ENCODE results near the gene EVC.

The EVC gene

GRCh38 chr4:5710961-5711478, at the start of gene EVC:
Gene EVC, plus strand, starts transcription at chr4:5711201. Its CDS starts 180 bp downstream, at chr4:5711381.
- DNase-seq (ENCODE audit: low spot score) (peak; percentile 59), FAIRE-seq (no peak)

- FAIRE-seq (no peak), DNase-seq (ENCODE audit: low spot score) (no peak)
Measured at GRCh38 chr4:5661237-5661636, 49.8 kb upstream of the EVC start.

GRCh38 chr4:5662555-5662954, 48.4 kb upstream of the EVC start:
- DNase-seq (ENCODE audit: low spot score) (no peak), FAIRE-seq (peak; percentile 100)

- DNase-seq (ENCODE audit: low spot score) (no peak), FAIRE-seq (no peak)
Measured at GRCh38 chr4:5664778-5665177, 46.2 kb upstream of the EVC start.

GRCh38 chr4:5666741-5667140, 44.3 kb upstream of the EVC start:
- FAIRE-seq = no peak
- no peak for DNase-seq (ENCODE audit: low spot score)

GRCh38 chr4:5676763-5677162, 34.2 kb upstream of the EVC start:
- no peak for FAIRE-seq
- no peak for DNase-seq (ENCODE audit: low spot score)

- FAIRE-seq = no peak
- DNase-seq (ENCODE audit: low spot score) = no peak
Measured at GRCh38 chr4:5678977-5679376, 32.0 kb upstream of the EVC start.

- no peak for FAIRE-seq
- no peak for DNase-seq (ENCODE audit: low spot score)
Measured at GRCh38 chr4:5683566-5683965, 27.4 kb upstream of the EVC start.

GRCh38 chr4:5685296-5685695, 25.7 kb upstream of the EVC start:
- FAIRE-seq = no peak
- no peak for DNase-seq (ENCODE audit: low spot score)

GRCh38 chr4:5686338-5686737, 24.7 kb upstream of the EVC start:
- no peak for FAIRE-seq

GRCh38 chr4:5689065-5689464, 21.9 kb upstream of the EVC start:
- no peak for DNase-seq (ENCODE audit: low spot score)
- FAIRE-seq = no peak

More at GRCh38 chr4:5686338-5686737, 24.7 kb upstream of the EVC start:
- DNase-seq (ENCODE audit: low spot score) = no peak

GRCh38 chr4:5691491-5692132, 19.4 kb upstream of the EVC start:
- no peak for DNase-seq (ENCODE audit: low spot score)

GRCh38 chr4:5693871-5694270, 17.1 kb upstream of the EVC start:
- no peak for DNase-seq (ENCODE audit: low spot score)

More at GRCh38 chr4:5691491-5692132, 19.4 kb upstream of the EVC start:
- no peak for FAIRE-seq

GRCh38 chr4:5696341-5696740, 14.7 kb upstream of the EVC start:
- FAIRE-seq = no peak

More at GRCh38 chr4:5693871-5694270, 17.1 kb upstream of the EVC start:
- FAIRE-seq = no peak

GRCh38 chr4:5700459-5700858, 10.5 kb upstream of the EVC start:
- no peak for FAIRE-seq

More at GRCh38 chr4:5696341-5696740, 14.7 kb upstream of the EVC start:
- DNase-seq (ENCODE audit: low spot score) = no peak

GRCh38 chr4:5701971-5702370, 9.0 kb upstream of the EVC start:
- no peak for FAIRE-seq

More at GRCh38 chr4:5700459-5700858, 10.5 kb upstream of the EVC start:
- DNase-seq (ENCODE audit: low spot score) = no peak

GRCh38 chr4:5703831-5704230, 7.2 kb upstream of the EVC start:
- no peak for DNase-seq (ENCODE audit: low spot score)
- no peak for FAIRE-seq

More at GRCh38 chr4:5701971-5702370, 9.0 kb upstream of the EVC start:
- no peak for DNase-seq (ENCODE audit: low spot score)

- DNase-seq (ENCODE audit: low spot score) (no peak), FAIRE-seq (no peak)
Measured at GRCh38 chr4:5704276-5704675, 6.7 kb upstream of the EVC start.

GRCh38 chr4:5705647-5706320, 5.2 kb upstream of the EVC start:
- FAIRE-seq = no peak
- DNase-seq (ENCODE audit: low spot score) = no peak

- no peak for FAIRE-seq
- no peak for DNase-seq (ENCODE audit: low spot score)
Measured at GRCh38 chr4:5706486-5707290, 4.3 kb upstream of the EVC start.

GRCh38 chr4:5707366-5707765, 3.6 kb upstream of the EVC start:
- DNase-seq (ENCODE audit: low spot score) = no peak

More at GRCh38 chr4:5707366-5707765, 3.6 kb upstream of the EVC start:
- no peak for FAIRE-seq
